Muscle layer of duodenum (tissue), 2 donors: ENCODE data around the gene RPL19.
A peak's percentile ranks its signal among the peaks of the same experiment; 100 is the strongest.

Source experiments
- H3K27ac ChIP-seq: one replicate; pipeline ENCODE4 v1.7.0; 2013; ENCODE audit warnings: mild to moderate bottlenecking, low read length
- H3K27me3 ChIP-seq: one replicate; pipeline ENCODE4 v1.7.0; 2013; ENCODE audit warnings: low read depth, mild to moderate bottlenecking, control low read depth, low read length
- H3K36me3 ChIP-seq, 2 donors: one replicate each; pipeline ENCODE4 v1.7.0; 2013; ENCODE audit warnings: low read length in 2 of 2, control low read depth in 1 of 2, mild to moderate bottlenecking in 1 of 2; ENCODE audit not compliant: insufficient read depth in 2 of 2, control insufficient read depth in 1 of 2
- H3K4me1 ChIP-seq, 2 donors: one replicate each; pipeline ENCODE4 v1.7.0; 2013; ENCODE audit warnings: low read length in 2 of 2, mild to moderate bottlenecking in 2 of 2, control low read depth in 1 of 2, moderate library complexity in 1 of 2; ENCODE audit not compliant: insufficient read depth in 2 of 2, control insufficient read depth in 1 of 2
- H3K4me3 ChIP-seq, 2 donors: one replicate each; pipeline ENCODE4 v1.7.0; 2013; ENCODE audit warnings: low read length in 2 of 2, low read depth in 1 of 2, mild to moderate bottlenecking in 1 of 2
- H3K9me3 ChIP-seq, 2 donors: one replicate each; pipeline ENCODE4 v1.7.0; 2013; ENCODE audit warnings: low read length in 2 of 2, control low read depth in 1 of 2, mild to moderate bottlenecking in 1 of 2; ENCODE audit not compliant: control insufficient read depth in 1 of 2
- donor health status: healthy.

The RPL19 gene

DNA sequence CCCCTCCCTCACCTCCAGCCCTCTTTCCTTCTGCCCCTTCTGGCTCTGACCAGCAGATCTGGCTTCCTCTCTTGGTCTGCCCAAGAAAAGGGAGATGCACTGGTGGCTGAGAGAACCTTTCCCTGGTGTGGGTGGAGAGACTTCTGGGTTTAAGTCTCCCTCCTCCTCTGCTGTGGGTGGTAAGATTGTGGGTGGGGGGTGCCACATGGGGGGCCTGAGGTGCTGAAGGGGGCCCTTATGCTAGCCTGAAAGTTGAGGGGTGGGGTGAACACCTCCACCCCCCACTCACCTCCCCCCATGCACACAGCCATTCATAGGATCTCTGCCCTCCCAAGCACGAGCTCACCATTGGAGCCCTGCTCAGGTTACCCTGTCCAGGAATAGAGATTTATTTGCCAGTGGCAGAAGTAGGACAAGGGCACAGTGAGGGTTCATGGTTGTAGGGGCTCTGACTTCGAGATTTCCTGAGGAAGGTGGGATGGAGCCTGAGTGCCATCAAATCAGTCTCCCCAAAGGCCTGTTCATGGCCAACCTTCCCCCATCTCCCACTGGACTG, 27.4 kb downstream of the RPL19 start:
- Histone ChIP-seq H3K36me3 (no peaks in the 10 kb centered on the region), H3K9me3 (no peaks in the 10 kb centered on the region), H3K4me1 (peaks cover 3 to 32% of the 10 kb centered on the region in 2 donors), H3K27ac (no peak overlapping the region), H3K4me3 (no peak overlapping the region), H3K27me3 (peaks cover 31% of the 10 kb centered on the region)

DNA sequence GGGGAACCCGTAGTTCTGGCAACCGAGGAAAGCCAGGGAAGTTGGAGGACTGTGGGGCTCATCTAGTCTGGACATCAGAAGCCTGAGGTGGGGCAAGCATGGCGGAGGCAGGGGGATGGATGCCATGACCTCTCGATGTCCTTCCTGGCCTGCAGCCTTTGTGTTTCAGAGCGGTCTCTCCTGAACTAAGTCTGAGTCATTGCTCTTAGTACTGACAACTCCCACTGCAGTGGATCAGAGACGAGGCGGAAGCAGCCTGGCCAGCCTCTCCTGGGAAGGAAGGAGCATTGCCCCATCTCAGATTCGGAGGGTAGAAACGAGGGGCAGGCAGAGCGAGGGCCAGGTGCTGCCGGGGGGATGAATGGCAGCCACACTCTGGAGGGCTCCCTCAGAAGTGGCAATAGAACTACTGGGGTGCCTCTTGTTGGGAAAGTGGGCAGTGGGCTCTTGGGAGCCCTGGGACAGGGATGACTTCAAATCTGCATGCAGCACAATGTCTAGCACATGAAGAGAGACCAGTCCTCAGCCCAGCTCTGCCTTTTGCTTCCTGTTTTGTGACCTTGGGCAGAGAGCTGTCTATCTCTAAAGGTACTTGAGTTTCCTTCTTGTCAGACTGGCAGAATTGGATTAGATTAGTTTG, 29.3 kb downstream of the RPL19 start:
- Histone ChIP-seq H3K4me1 (peaks cover 3 to 32% of the 10 kb centered on the region in 2 donors), H3K9me3 (no peaks in the 10 kb centered on the region), H3K4me3 (no peak overlapping the region), H3K36me3 (no peaks in the 10 kb centered on the region), H3K27ac (no peak overlapping the region), H3K27me3 (peaks cover 32% of the 10 kb centered on the region)

GRCh38 chr17:39230361-39230760, 30.3 kb downstream of the RPL19 start:
- H3K4me1 ChIP-seq, result peaks cover 3 to 22% of the 10 kb centered on the region in 2 donors
- H3K9me3 ChIP-seq, result no peaks in the 10 kb centered on the region
- H3K27ac ChIP-seq, result no peak overlapping the region
- H3K36me3 ChIP-seq, result no peaks in the 10 kb centered on the region
- peaks cover 32% of the 10 kb centered on the region for H3K27me3 ChIP-seq
- H3K4me3 ChIP-seq, result no peak overlapping the region

DNA sequence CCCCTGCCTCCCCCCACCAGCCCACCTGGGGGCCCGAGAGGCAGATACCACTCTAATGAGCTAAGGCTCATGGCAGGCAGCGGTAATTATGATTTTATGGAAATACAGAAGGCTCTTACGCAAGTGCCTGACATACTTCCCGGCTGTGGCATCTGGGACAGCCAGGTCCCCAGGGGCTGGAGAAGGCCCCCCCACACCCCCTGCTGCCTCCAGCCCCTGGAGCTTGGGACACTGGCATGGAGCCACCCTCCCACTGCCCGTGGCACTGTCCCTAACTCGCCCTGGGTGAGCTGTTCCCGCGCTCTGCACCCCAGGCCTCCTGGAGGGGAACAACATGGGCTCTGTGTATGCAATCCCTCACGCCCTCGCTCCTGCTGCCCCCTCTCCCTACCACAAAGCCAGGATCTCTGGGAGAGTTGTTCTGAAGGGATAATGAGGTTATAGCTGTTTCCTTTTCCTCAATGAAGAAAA, 31.0 kb downstream of the RPL19 start:
- no peaks in the 10 kb centered on the region for H3K9me3 ChIP-seq
- H3K27me3 ChIP-seq, result peaks cover 33% of the 10 kb centered on the region
- H3K4me1 ChIP-seq, result peaks cover 2 to 15% of the 10 kb centered on the region in 2 donors
- H3K27ac ChIP-seq, result no peak overlapping the region
- no peak overlapping the region for H3K4me3 ChIP-seq
- H3K36me3 ChIP-seq, result no peaks in the 10 kb centered on the region

DNA sequence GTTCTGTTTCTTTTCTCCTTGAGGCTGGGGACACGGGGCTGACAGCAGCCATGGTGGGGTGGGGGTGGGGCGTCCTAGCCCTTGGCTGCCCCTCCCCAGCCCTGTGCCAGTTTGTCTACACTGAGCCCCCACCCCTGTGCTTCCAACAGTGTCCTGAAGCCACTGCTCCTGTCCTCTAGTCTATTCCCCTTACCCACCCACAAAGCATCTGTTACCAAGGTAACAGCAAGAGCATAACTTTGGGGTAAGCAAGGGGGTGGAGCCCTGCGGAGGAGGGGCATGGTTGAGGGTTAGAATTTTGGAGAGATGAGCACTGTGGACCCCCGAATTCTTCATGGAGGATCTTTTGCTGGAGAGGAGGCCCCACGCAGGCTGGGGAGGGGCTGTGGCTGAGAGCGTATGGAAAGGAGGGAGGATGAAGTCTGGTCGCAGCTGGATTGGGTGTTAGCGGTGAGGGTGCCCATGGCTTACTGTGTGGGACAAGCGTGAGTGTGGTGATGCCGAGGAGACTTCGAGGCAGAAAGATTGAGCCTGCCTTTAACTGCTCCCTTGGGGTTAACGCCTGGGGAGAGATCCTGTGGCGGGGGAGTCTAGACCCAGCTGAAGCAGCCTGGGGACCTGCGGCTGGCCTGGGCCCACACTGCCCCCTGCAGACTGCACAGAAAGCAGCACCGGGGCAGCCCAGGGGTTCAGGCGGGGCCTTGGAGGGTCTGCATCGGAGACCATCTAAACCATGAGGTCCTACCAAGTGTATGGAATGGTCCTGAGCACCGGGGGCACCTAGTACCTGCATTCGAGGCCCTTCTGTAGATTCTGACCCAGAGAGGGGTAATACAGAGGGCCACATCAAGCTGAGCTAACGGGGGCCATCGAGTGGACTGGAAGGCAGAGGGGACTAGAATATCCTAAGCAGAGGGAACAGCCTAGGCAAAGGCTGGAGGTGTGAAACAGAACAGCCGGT, 31.8 kb downstream of the RPL19 start:
- Histone ChIP-seq H3K9me3 (no peaks in the 10 kb centered on the region), H3K27me3 (peaks cover 30% of the 10 kb centered on the region), H3K4me1 (peaks cover 0 to 12% of the 10 kb centered on the region in 2 donors), H3K4me3 (peak overlapping the region in 1 of 2 donors; percentile 23), H3K27ac (no peak overlapping the region), H3K36me3 (no peaks in the 10 kb centered on the region)

GRCh38 chr17:39235555-39236449, 35.7 kb downstream of the RPL19 start:
- peaks cover 16% of the 10 kb centered on the region for H3K27me3 ChIP-seq
- no peaks in the 10 kb centered on the region for H3K36me3 ChIP-seq
- H3K9me3 ChIP-seq, result no peaks in the 10 kb centered on the region
- peaks cover 0 to 12% of the 10 kb centered on the region in 2 donors for H3K4me1 ChIP-seq
- H3K27ac ChIP-seq, result no peak overlapping the region
- no peak overlapping the region for H3K4me3 ChIP-seq

- Histone ChIP-seq H3K4me1 (peaks cover 0 to 9% of the 10 kb centered on the region in 2 donors), H3K27ac (no peak overlapping the region)
These were observed 36.4 kb downstream of the RPL19 start for GRCh38 chr17:39236450-39236927.

DNA sequence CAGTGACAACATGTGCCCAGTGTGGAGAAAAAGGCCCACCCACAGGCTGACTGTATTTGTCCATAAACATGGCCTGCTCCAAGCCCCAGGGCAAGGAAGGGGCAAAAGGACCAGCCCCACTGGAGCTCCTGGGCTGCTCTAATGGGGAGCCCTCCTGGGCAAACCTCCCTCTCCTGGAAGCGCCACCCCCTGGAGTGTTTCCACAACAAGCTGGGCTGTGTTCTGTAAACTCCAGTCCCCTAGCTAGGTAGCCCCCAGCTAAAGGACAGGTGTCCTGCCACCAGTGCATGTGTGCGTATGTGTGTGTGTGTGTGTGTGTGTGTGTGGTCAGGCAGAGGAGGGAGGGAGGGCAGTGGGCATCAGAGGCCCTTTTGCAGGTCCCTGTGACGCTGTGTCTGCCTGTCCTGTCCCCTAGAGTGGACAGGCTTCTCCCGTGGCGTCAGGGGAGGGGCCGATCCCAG, 36.9 kb downstream of the RPL19 start:
- Histone ChIP-seq H3K36me3 (no peaks in the 10 kb centered on the region), H3K4me3 (no peak overlapping the region), H3K4me1 (peaks cover 0 to 4% of the 10 kb centered on the region in 2 donors), H3K27ac (no peak overlapping the region), H3K9me3 (no peaks in the 10 kb centered on the region), H3K27me3 (peaks cover 8% of the 10 kb centered on the region)

More at GRCh38 chr17:39236450-39236927, 36.4 kb downstream of the RPL19 start:
- H3K4me3 ChIP-seq, result no peak overlapping the region
- no peaks in the 10 kb centered on the region for H3K9me3 ChIP-seq
- peaks cover 13% of the 10 kb centered on the region for H3K27me3 ChIP-seq
- no peaks in the 10 kb centered on the region for H3K36me3 ChIP-seq

DNA sequence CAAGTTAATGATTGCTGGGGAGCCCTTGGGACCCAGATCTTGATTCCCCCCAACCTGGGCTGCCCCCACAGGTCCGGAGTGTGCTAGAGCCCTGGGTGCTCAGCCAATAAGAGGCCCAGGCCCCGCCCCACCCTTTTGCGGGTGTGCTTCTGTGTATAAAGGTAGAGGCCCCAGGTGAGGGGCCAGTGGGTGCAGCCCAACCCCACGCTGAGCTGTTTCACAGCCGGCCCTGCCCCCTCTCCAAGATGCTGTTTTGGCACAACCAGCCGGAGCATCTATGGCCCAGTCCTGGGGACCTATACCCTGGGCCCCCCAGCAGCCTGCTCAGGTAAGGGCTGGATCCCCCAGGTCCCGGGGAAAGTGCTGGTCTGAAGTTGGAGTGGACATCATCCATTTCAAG, 37.5 kb downstream of the RPL19 start:
- H3K4me1 ChIP-seq, result no peaks in the 10 kb centered on the region
- no peaks in the 10 kb centered on the region for H3K9me3 ChIP-seq
- no peak overlapping the region for H3K4me3 ChIP-seq
- no peak overlapping the region for H3K27ac ChIP-seq
- no peaks in the 10 kb centered on the region for H3K36me3 ChIP-seq
- H3K27me3 ChIP-seq, result peaks cover 4% of the 10 kb centered on the region

- Histone ChIP-seq H3K27me3 (peaks cover 4% of the 10 kb centered on the region), H3K27ac (no peak overlapping the region), H3K9me3 (no peaks in the 10 kb centered on the region), H3K36me3 (no peaks in the 10 kb centered on the region), H3K4me1 (no peaks in the 10 kb centered on the region), H3K4me3 (no peak overlapping the region)
These were observed 38.4 kb downstream of the RPL19 start for GRCh38 chr17:39238311-39238972.
